Measurements from ENCODE around the gene ZNF428.
"Not testable (repeated sequence)": the region's sequence is repeated elsewhere in the genome, so short reads cannot be mapped to it uniquely, and the experiment has no call there.

ZNF428 gene

GRCh38 chr19:43589678-43590077, 29.8 kb downstream of the ZNF428 start:
- no peaks in the 10 kb centered on the region for H3K36me3 ChIP-seq (ENCODE audit: insufficient read depth, low read length)
- H3K27ac ChIP-seq (ENCODE audit: low read depth, low read length), result no peak overlapping the region
- H3K27me3 ChIP-seq (ENCODE audit: insufficient read depth, low read length), result no peaks in the 10 kb centered on the region
- no peak overlapping the region for H2AFZ ChIP-seq (ENCODE audit: low read length, unreplicated experiment)
- peaks cover 15% of the 10 kb centered on the region for H3K79me2 ChIP-seq (ENCODE audit: control insufficient read depth, insufficient read depth, low read length, unreplicated experiment)
- no peak overlapping the region for H3K4me3 ChIP-seq (ENCODE audit: low read depth, low read length)
- H3K4me1 ChIP-seq (ENCODE audit: control insufficient read depth, insufficient read depth, low read length, unreplicated experiment), result no peaks in the 10 kb centered on the region

GRCh38 chr19:43589277-43589676, 30.2 kb downstream of the ZNF428 start:
- H3K4me3 ChIP-seq (ENCODE audit: low read depth, low read length), result no peak overlapping the region
- H3K36me3 ChIP-seq (ENCODE audit: insufficient read depth, low read length), result no peaks in the 10 kb centered on the region
- H3K27ac ChIP-seq (ENCODE audit: low read depth, low read length), result no peak overlapping the region
- peaks cover 14% of the 10 kb centered on the region for H3K79me2 ChIP-seq (ENCODE audit: control insufficient read depth, insufficient read depth, low read length, unreplicated experiment)
- no peaks in the 10 kb centered on the region for H3K27me3 ChIP-seq (ENCODE audit: insufficient read depth, low read length)
- H2AFZ ChIP-seq (ENCODE audit: low read length, unreplicated experiment), result no peak overlapping the region
- no peaks in the 10 kb centered on the region for H3K4me1 ChIP-seq (ENCODE audit: control insufficient read depth, insufficient read depth, low read length, unreplicated experiment)

- not testable (repeated sequence) for H3K27me3 ChIP-seq (ENCODE audit: insufficient read depth, low read length); H3K4me1 ChIP-seq (ENCODE audit: control insufficient read depth, insufficient read depth, low read length, unreplicated experiment); H3K36me3 ChIP-seq (ENCODE audit: insufficient read depth, low read length); H3K27ac ChIP-seq (ENCODE audit: low read depth, low read length); H2AFZ ChIP-seq (ENCODE audit: low read length, unreplicated experiment); H3K4me3 ChIP-seq (ENCODE audit: low read depth, low read length); H3K79me2 ChIP-seq (ENCODE audit: control insufficient read depth, insufficient read depth, low read length, unreplicated experiment)
Measured at GRCh38 chr19:43587029-43587428, 32.4 kb downstream of the ZNF428 start.

- no peaks in the 10 kb centered on the region for H3K27me3 ChIP-seq (ENCODE audit: insufficient read depth, low read length)
- H2AFZ ChIP-seq (ENCODE audit: low read length, unreplicated experiment), result no peak overlapping the region
- no peaks in the 10 kb centered on the region for H3K36me3 ChIP-seq (ENCODE audit: insufficient read depth, low read length)
- no peak overlapping the region for H3K27ac ChIP-seq (ENCODE audit: low read depth, low read length)
- no peak overlapping the region for H3K4me3 ChIP-seq (ENCODE audit: low read depth, low read length)
- H3K4me1 ChIP-seq (ENCODE audit: control insufficient read depth, insufficient read depth, low read length, unreplicated experiment), result peaks cover 1% of the 10 kb centered on the region
- peaks cover 2% of the 10 kb centered on the region for H3K79me2 ChIP-seq (ENCODE audit: control insufficient read depth, insufficient read depth, low read length, unreplicated experiment)
Measured at GRCh38 chr19:43586346-43586745, 33.1 kb downstream of the ZNF428 start.

- H3K4me3 ChIP-seq (ENCODE audit: low read depth, low read length), result no peak overlapping the region
- no peaks in the 10 kb centered on the region for H3K27me3 ChIP-seq (ENCODE audit: insufficient read depth, low read length)
- peaks cover 2% of the 10 kb centered on the region for H3K79me2 ChIP-seq (ENCODE audit: control insufficient read depth, insufficient read depth, low read length, unreplicated experiment)
- H3K36me3 ChIP-seq (ENCODE audit: insufficient read depth, low read length), result no peaks in the 10 kb centered on the region
- H3K27ac ChIP-seq (ENCODE audit: low read depth, low read length), result no peak overlapping the region; the same call in 1 of the 2 replicates
- H2AFZ ChIP-seq (ENCODE audit: low read length, unreplicated experiment), result no peak overlapping the region
- H3K4me1 ChIP-seq (ENCODE audit: control insufficient read depth, insufficient read depth, low read length, unreplicated experiment), result peaks cover 5% of the 10 kb centered on the region
Measured at GRCh38 chr19:43584484-43584883, 34.9 kb downstream of the ZNF428 start.

- H3K27ac ChIP-seq (ENCODE audit: low read depth, low read length), result no peak overlapping the region
- peaks cover 5% of the 10 kb centered on the region for H3K4me1 ChIP-seq (ENCODE audit: control insufficient read depth, insufficient read depth, low read length, unreplicated experiment)
- no peaks in the 10 kb centered on the region for H3K27me3 ChIP-seq (ENCODE audit: insufficient read depth, low read length)
- no peak overlapping the region for H2AFZ ChIP-seq (ENCODE audit: low read length, unreplicated experiment)
- peaks cover 2% of the 10 kb centered on the region for H3K79me2 ChIP-seq (ENCODE audit: control insufficient read depth, insufficient read depth, low read length, unreplicated experiment)
- H3K36me3 ChIP-seq (ENCODE audit: insufficient read depth, low read length), result no peaks in the 10 kb centered on the region
- H3K4me3 ChIP-seq (ENCODE audit: low read depth, low read length), result no peak overlapping the region
Measured at GRCh38 chr19:43582495-43582894, 36.9 kb downstream of the ZNF428 start.

GRCh38 chr19:43581467-43581866, 38.0 kb downstream of the ZNF428 start:
- no peak overlapping the region for H2AFZ ChIP-seq (ENCODE audit: low read length, unreplicated experiment)
- no peaks in the 10 kb centered on the region for H3K36me3 ChIP-seq (ENCODE audit: insufficient read depth, low read length)
- H3K27me3 ChIP-seq (ENCODE audit: insufficient read depth, low read length), result no peaks in the 10 kb centered on the region
- peaks cover 5% of the 10 kb centered on the region for H3K4me1 ChIP-seq (ENCODE audit: control insufficient read depth, insufficient read depth, low read length, unreplicated experiment)
- H3K79me2 ChIP-seq (ENCODE audit: control insufficient read depth, insufficient read depth, low read length, unreplicated experiment), result no peaks in the 10 kb centered on the region
- no peak overlapping the region for H3K27ac ChIP-seq (ENCODE audit: low read depth, low read length)
- H3K4me3 ChIP-seq (ENCODE audit: low read depth, low read length), result peak overlapping the region; percentile 91

GRCh38 chr19:43578787-43579186, 40.6 kb downstream of the ZNF428 start:
- Histone ChIP-seq H2AFZ (ENCODE audit: low read length, unreplicated experiment) (no peak overlapping the region), H3K79me2 (ENCODE audit: control insufficient read depth, insufficient read depth, low read length, unreplicated experiment) (peaks cover 10% of the 10 kb centered on the region), H3K4me1 (ENCODE audit: control insufficient read depth, insufficient read depth, low read length, unreplicated experiment) (peaks cover 9% of the 10 kb centered on the region), H3K27me3 (ENCODE audit: insufficient read depth, low read length) (no peaks in the 10 kb centered on the region), H3K27ac (ENCODE audit: low read depth, low read length) (no peak overlapping the region), H3K36me3 (ENCODE audit: insufficient read depth, low read length) (no peaks in the 10 kb centered on the region), H3K4me3 (ENCODE audit: low read depth, low read length) (no peak overlapping the region)

GRCh38 chr19:43575955-43576878, 43.2 kb downstream of the ZNF428 start:
- peak overlapping the region; percentile 5 for H2AFZ ChIP-seq (ENCODE audit: low read length, unreplicated experiment)
- no peaks in the 10 kb centered on the region for H3K27me3 ChIP-seq (ENCODE audit: insufficient read depth, low read length)
- H3K4me3 ChIP-seq (ENCODE audit: low read depth, low read length), result peak overlapping the region; percentile 44; the same call in 1 of the 2 replicates
- H3K36me3 ChIP-seq (ENCODE audit: insufficient read depth, low read length), result 0 out of 2 replicates have a peak, but pooled peaks cover 3% of the 10 kb centered on the region
- peaks cover 6% of the 10 kb centered on the region for H3K4me1 ChIP-seq (ENCODE audit: control insufficient read depth, insufficient read depth, low read length, unreplicated experiment)
- peaks cover 18% of the 10 kb centered on the region for H3K79me2 ChIP-seq (ENCODE audit: control insufficient read depth, insufficient read depth, low read length, unreplicated experiment)
- peak overlapping the region; percentile 31; the same call in 1 of the 2 replicates for H3K27ac ChIP-seq (ENCODE audit: low read depth, low read length)

- H3K4me3 ChIP-seq (ENCODE audit: low read depth, low read length), result peak within 1 kb of the TSS; percentile 100
- no peaks in the 10 kb centered on the region for H3K27me3 ChIP-seq (ENCODE audit: insufficient read depth, low read length)
- H3K27ac ChIP-seq (ENCODE audit: low read depth, low read length), result peak within 1 kb of the TSS; percentile 79
- H3K36me3 ChIP-seq (ENCODE audit: insufficient read depth, low read length), result 0 out of 2 replicates have a peak, but pooled peaks cover 3% of the 10 kb centered on the region
- peaks cover 3% of the 10 kb centered on the region for H3K4me1 ChIP-seq (ENCODE audit: control insufficient read depth, insufficient read depth, low read length, unreplicated experiment)
- peaks cover 18% of the 10 kb centered on the region for H3K79me2 ChIP-seq (ENCODE audit: control insufficient read depth, insufficient read depth, low read length, unreplicated experiment)
- peak within 1 kb of the TSS; percentile 98 for H2AFZ ChIP-seq (ENCODE audit: low read length, unreplicated experiment)
Measured at GRCh38 chr19:43575156-43575950, 44.1 kb downstream of the ZNF428 start, which contains the start of the genes PINLYP and XRCC1. Gene PINLYP, plus strand, starts transcription at chr19:43575801. Its CDS starts 1,391 bp downstream, at chr19:43577192. Gene XRCC1, minus strand, starts transcription at chr19:43575527. Its CDS starts 69 bp downstream, at chr19:43575458.
